Esophagus mucosa (tissue), 1 donor: ENCODE measurements around the gene CMIP. TPM values are rescaled to one million over a fixed set of nuclear protein-coding genes. Genes with fewer than 3 reads are reported as not detected.

Experiments
- ATAC-seq: fragments of 200-7000 bp; cut with Tn5 transposase; one replicate; pipeline ENCODE4 v1.9.1; 2020
- total RNA-seq: library from RNA; stranded (reverse); gene quantifications from one replicate; pipeline ENCODE4 v1.2.4, GENCODE V29; 2023
- donor health status: DM: yes; HTN: yes; CAD: no.

CMIP gene
- total RNA-seq, 1 donor from 2014 or later: 47.0 TPM

GRCh38 chr16:81551821-81552304 is 107.3 kb downstream of the CMIP start:
- no peak for ATAC-seq

GRCh38 chr16:81552743-81553079 is 108.1 kb downstream of the CMIP start:
- ATAC-seq: no peak

GRCh38 chr16:81553080-81553813 is 108.6 kb downstream of the CMIP start:
- ATAC-seq: peak; percentile 10

- ATAC-seq: no peak
Measured at GRCh38 chr16:81553814-81554675, 109.4 kb downstream of the CMIP start.

GRCh38 chr16:81554979-81555378 is 110.4 kb downstream of the CMIP start:
- ATAC-seq: no peak

- no peak for ATAC-seq
Measured at GRCh38 chr16:81555660-81556059, 111.1 kb downstream of the CMIP start.

GRCh38 chr16:81556715-81557284 is 112.2 kb downstream of the CMIP start:
- no peak for ATAC-seq

- no peak for ATAC-seq
Measured at GRCh38 chr16:81558077-81558443, 113.5 kb downstream of the CMIP start.

GRCh38 chr16:81558444-81559175 is 114.0 kb downstream of the CMIP start:
- peak; percentile 35 for ATAC-seq

GRCh38 chr16:81560979-81561657 is 116.5 kb downstream of the CMIP start:
- ATAC-seq: peak; percentile 21

GRCh38 chr16:81562174-81562849 is 117.7 kb downstream of the CMIP start:
- no peak for ATAC-seq

GRCh38 chr16:81562926-81563325 is 118.3 kb downstream of the CMIP start:
- ATAC-seq: no peak

GRCh38 chr16:81564421-81564911 is 119.9 kb downstream of the CMIP start:
- ATAC-seq: no peak

GRCh38 chr16:81565321-81566028 is 120.9 kb downstream of the CMIP start:
- ATAC-seq: no peak

- ATAC-seq: no peak
Measured at GRCh38 chr16:81566086-81567007, 121.7 kb downstream of the CMIP start.

- ATAC-seq: no peak
Measured at GRCh38 chr16:81567087-81567486, 122.5 kb downstream of the CMIP start.

GRCh38 chr16:81567987-81568748 is 123.6 kb downstream of the CMIP start:
- ATAC-seq: peak; percentile 75

GRCh38 chr16:81568749-81569087 is 124.1 kb downstream of the CMIP start:
- ATAC-seq: no peak
